Chondrocyte (in vitro differentiated cells): ENCODE measurements around the gene DENND1A. TPM values are rescaled to one million over a fixed set of nuclear protein-coding genes. Genes with fewer than 3 reads are reported as not detected.

ENCODE experiments used
- DNase-seq: peaks from one replicate; pipeline ENCODE4 v3.0.0; 2021; ENCODE audit warnings: mixed read lengths, low spot score
- H3K27ac Mint-ChIP-seq: one replicate; pipeline ENCODE4 v1.8.0; 2021; ENCODE audit warnings: mild to moderate bottlenecking, moderate library complexity, mixed read lengths; ENCODE audit not compliant: unreplicated experiment
- H3K27me3 Mint-ChIP-seq: 2 replicates; pipeline ENCODE4 v1.8.0; 2021; ENCODE audit warnings: low read depth, mixed read lengths
- H3K36me3 Mint-ChIP-seq: 2 replicates; pipeline ENCODE4 v1.8.0; 2021; ENCODE audit warnings: low read depth, mixed read lengths
- H3K4me1 Mint-ChIP-seq: 2 replicates; pipeline ENCODE4 v1.8.0; 2021; ENCODE audit warnings: low read depth, mild to moderate bottlenecking, mixed read lengths
- H3K4me3 Mint-ChIP-seq: one replicate; pipeline ENCODE4 v1.8.0; 2021; ENCODE audit warnings: mild to moderate bottlenecking, moderate library complexity, mixed read lengths; ENCODE audit not compliant: unreplicated experiment
- H3K9me3 Mint-ChIP-seq: 2 replicates; pipeline ENCODE4 v1.8.0; 2021; ENCODE audit warnings: low read depth, mixed read lengths
- total RNA-seq: library from RNA; stranded (reverse); gene quantifications from 3 replicates; pipeline ENCODE4 v1.2.1, GENCODE V29; 2021
- TF ChIP-seq, protein P1 (sequence below): fragments of 200-600 bp; sonication (generic); IDR thresholded peaks from 2 replicates; pipeline ENCODE4 v1.5.0; 2021; ENCODE audit warnings: antibody characterized with exemption, mild to moderate bottlenecking, moderate library complexity

Gene DENND1A
- total RNA-seq, 1 donor from 2014 or later = 15.3 TPM

- H3K4me3 Mint-ChIP-seq = no peak overlapping the region
- H3K27ac Mint-ChIP-seq = no peak overlapping the region
- no peaks in the 10 kb centered on the region for H3K27me3 Mint-ChIP-seq
Measured at GRCh38 chr9:123678878-123679329, 251.0 kb downstream of the DENND1A start.

GRCh38 chr9:123678038-123678877, 251.7 kb downstream of the DENND1A start:
- DNase-seq = no peak
- Mint-ChIP-seq H3K27ac (no peak overlapping the region), H3K27me3 (no peaks in the 10 kb centered on the region), H3K9me3 (peaks cover 17% of the 10 kb centered on the region), H3K4me1 (peaks cover 22% of the 10 kb centered on the region), H3K36me3 (peaks cover 7% of the 10 kb centered on the region), H3K4me3 (no peak overlapping the region)
- TF ChIP-seq, protein P1, sequence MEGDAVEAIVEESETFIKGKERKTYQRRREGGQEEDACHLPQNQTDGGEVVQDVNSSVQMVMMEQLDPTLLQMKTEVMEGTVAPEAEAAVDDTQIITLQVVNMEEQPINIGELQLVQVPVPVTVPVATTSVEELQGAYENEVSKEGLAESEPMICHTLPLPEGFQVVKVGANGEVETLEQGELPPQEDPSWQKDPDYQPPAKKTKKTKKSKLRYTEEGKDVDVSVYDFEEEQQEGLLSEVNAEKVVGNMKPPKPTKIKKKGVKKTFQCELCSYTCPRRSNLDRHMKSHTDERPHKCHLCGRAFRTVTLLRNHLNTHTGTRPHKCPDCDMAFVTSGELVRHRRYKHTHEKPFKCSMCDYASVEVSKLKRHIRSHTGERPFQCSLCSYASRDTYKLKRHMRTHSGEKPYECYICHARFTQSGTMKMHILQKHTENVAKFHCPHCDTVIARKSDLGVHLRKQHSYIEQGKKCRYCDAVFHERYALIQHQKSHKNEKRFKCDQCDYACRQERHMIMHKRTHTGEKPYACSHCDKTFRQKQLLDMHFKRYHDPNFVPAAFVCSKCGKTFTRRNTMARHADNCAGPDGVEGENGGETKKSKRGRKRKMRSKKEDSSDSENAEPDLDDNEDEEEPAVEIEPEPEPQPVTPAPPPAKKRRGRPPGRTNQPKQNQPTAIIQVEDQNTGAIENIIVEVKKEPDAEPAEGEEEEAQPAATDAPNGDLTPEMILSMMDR = no peak

More at GRCh38 chr9:123678878-123679329, 251.0 kb downstream of the DENND1A start:
- TF ChIP-seq, protein P1 = no peak
- Mint-ChIP-seq H3K9me3 (peaks cover 10% of the 10 kb centered on the region), H3K4me1 (peaks cover 23% of the 10 kb centered on the region), H3K36me3 (peaks cover 4% of the 10 kb centered on the region)
- no peak for DNase-seq

- H3K4me3 Mint-ChIP-seq = no peak overlapping the region
- peaks cover 27% of the 10 kb centered on the region for H3K9me3 Mint-ChIP-seq
- peaks cover 16% of the 10 kb centered on the region for H3K36me3 Mint-ChIP-seq
- H3K27ac Mint-ChIP-seq = no peak overlapping the region
- peaks cover 22% of the 10 kb centered on the region for H3K4me1 Mint-ChIP-seq
- no peak for DNase-seq
- TF ChIP-seq, protein P1 = no peak
- no peaks in the 10 kb centered on the region for H3K27me3 Mint-ChIP-seq
Measured at GRCh38 chr9:123676869-123677268, 253.1 kb downstream of the DENND1A start.

DNA sequence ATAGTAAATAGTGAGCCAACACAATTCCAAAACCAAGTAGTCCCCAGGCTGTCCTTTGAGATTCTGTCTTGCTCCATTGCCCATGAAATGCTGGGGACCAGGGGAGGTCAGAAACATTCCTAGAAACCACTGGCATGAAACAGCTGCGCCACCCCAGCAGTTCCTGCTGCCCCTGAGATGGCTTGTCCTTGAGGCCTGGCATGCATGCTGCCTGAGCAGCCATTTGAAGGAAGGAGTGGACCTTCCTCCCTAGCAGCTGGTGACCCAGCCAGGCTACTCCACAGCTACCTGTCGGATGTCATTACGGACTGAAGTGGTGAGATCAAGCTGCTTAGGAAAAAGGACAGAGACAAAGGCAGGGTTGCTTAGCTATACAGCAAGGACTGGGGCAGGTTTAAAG, 260.6 kb downstream of the DENND1A start:
- TF ChIP-seq, protein P1 = no peak
- no peaks in the 10 kb centered on the region for H3K27me3 Mint-ChIP-seq
- H3K27ac Mint-ChIP-seq = no peak overlapping the region
- H3K9me3 Mint-ChIP-seq = peaks cover 36% of the 10 kb centered on the region
- H3K36me3 Mint-ChIP-seq = peaks cover 27% of the 10 kb centered on the region
- no peak overlapping the region for H3K4me3 Mint-ChIP-seq
- no peak for DNase-seq
- no peaks in the 10 kb centered on the region for H3K4me1 Mint-ChIP-seq

GRCh38 chr9:123663529-123663928, 266.4 kb downstream of the DENND1A start:
- peaks cover 39% of the 10 kb centered on the region for H3K9me3 Mint-ChIP-seq

More at GRCh38 chr9:123663529-123663928, 266.4 kb downstream of the DENND1A start:
- H3K4me3 Mint-ChIP-seq = no peak overlapping the region
- TF ChIP-seq, protein P1 = no peak
- peaks cover 36% of the 10 kb centered on the region for H3K36me3 Mint-ChIP-seq
- H3K27me3 Mint-ChIP-seq = no peaks in the 10 kb centered on the region
- no peak for DNase-seq
- no peak overlapping the region for H3K27ac Mint-ChIP-seq
- H3K4me1 Mint-ChIP-seq = no peaks in the 10 kb centered on the region
